IPS-11a (cell line): ENCODE results near the gene GUK1.

Experiments
- H3K4me3 ChIP-seq: one replicate; pipeline ENCODE4 v1.5.1; 2013; ENCODE audit warnings: low read depth, low read length, control low read depth

The GUK1 gene

GRCh38 chr1:228125185-228125584, 14.9 kb upstream of the GUK1 start:
- no peak overlapping the region for H3K4me3 ChIP-seq

GRCh38 chr1:228131766-228132165, 8.3 kb upstream of the GUK1 start:
- H3K4me3 ChIP-seq = no peak overlapping the region

GRCh38 chr1:228134591-228134990, 5.5 kb upstream of the GUK1 start:
- no peak overlapping the region for H3K4me3 ChIP-seq

- no peak overlapping the region for H3K4me3 ChIP-seq
Measured at GRCh38 chr1:228136901-228137300, 3.2 kb upstream of the GUK1 start.

- peak overlapping the region; percentile 55 for H3K4me3 ChIP-seq
Measured at GRCh38 chr1:228139406-228139930, 611 bp upstream of the GUK1 start.

GRCh38 chr1:228140724-228141225, 696 bp downstream of the GUK1 start:
- H3K4me3 ChIP-seq = peak overlapping the region; percentile 82

- no peak overlapping the region for H3K4me3 ChIP-seq
Measured at GRCh38 chr1:228141226-228142044, 1.4 kb downstream of the GUK1 start.

- H3K4me3 ChIP-seq = no peak overlapping the region
Measured at GRCh38 chr1:228142155-228142691, 2.1 kb downstream of the GUK1 start.

- H3K4me3 ChIP-seq = no peak overlapping the region
Measured at GRCh38 chr1:228142701-228143136, 2.6 kb downstream of the GUK1 start.

GRCh38 chr1:228143480-228144192, 3.6 kb downstream of the GUK1 start:
- H3K4me3 ChIP-seq = no peak overlapping the region

GRCh38 chr1:228144193-228144992, 4.3 kb downstream of the GUK1 start:
- H3K4me3 ChIP-seq = no peak overlapping the region

- no peak overlapping the region for H3K4me3 ChIP-seq
Measured at GRCh38 chr1:228144993-228145343, 4.9 kb downstream of the GUK1 start.

GRCh38 chr1:228145463-228146416, 5.7 kb downstream of the GUK1 start:
- H3K4me3 ChIP-seq = no peak overlapping the region

- H3K4me3 ChIP-seq = no peak overlapping the region
Measured at GRCh38 chr1:228146417-228147150, 6.5 kb downstream of the GUK1 start.

- no peak overlapping the region for H3K4me3 ChIP-seq
Measured at GRCh38 chr1:228147151-228147693, 7.1 kb downstream of the GUK1 start.

GRCh38 chr1:228147768-228148167, 7.7 kb downstream of the GUK1 start:
- no peak overlapping the region for H3K4me3 ChIP-seq

- H3K4me3 ChIP-seq = no peak overlapping the region
Measured at GRCh38 chr1:228148196-228148861, 8.2 kb downstream of the GUK1 start.

GRCh38 chr1:228148935-228149405, 8.9 kb downstream of the GUK1 start:
- H3K4me3 ChIP-seq = no peak overlapping the region
